Trophoblast cell (in vitro differentiated cells and primary cell): ENCODE results near the gene PLCB2.

Experiments
- DNase-seq, 2 donors: peaks; one replicate each; pipeline ENCODE4 v3.0.0-alpha.2; 2016
- H2AFZ ChIP-seq: 2 replicates; pipeline ENCODE4 v1.6.1; 2013; ENCODE audit warnings: low read length, moderate library complexity, mild to moderate bottlenecking; ENCODE audit not compliant: insufficient read depth, poor library complexity
- H2AK5ac ChIP-seq: 2 replicates; pipeline ENCODE4 v1.6.1; 2013; ENCODE audit warnings: mild to moderate bottlenecking, low read length
- H2BK120ac ChIP-seq: 2 replicates; pipeline ENCODE4 v1.6.1; 2013; ENCODE audit warnings: low read length, mild to moderate bottlenecking, moderate library complexity; ENCODE audit not compliant: insufficient read depth, poor library complexity
- H2BK12ac ChIP-seq: 2 replicates; pipeline ENCODE4 v1.6.1; 2013; ENCODE audit warnings: mild to moderate bottlenecking, low read length, moderate library complexity
- H2BK5ac ChIP-seq: 2 replicates; pipeline ENCODE4 v1.6.1; 2013; ENCODE audit warnings: low read length, low read depth, moderate library complexity, mild to moderate bottlenecking; ENCODE audit not compliant: poor library complexity
- H3K14ac ChIP-seq: 2 replicates; pipeline ENCODE4 v1.6.1; 2013; ENCODE audit warnings: mild to moderate bottlenecking, low read length
- H3K18ac ChIP-seq: 2 replicates; pipeline ENCODE4 v1.6.1; 2013; ENCODE audit warnings: mild to moderate bottlenecking, low read length
- H3K23ac ChIP-seq: 2 replicates; pipeline ENCODE4 v1.6.1; 2013; ENCODE audit warnings: low read length
- H3K27ac ChIP-seq: 2 replicates; pipeline ENCODE4 v1.5.1; 2013; ENCODE audit warnings: low read depth, mild to moderate bottlenecking, inconsistent platforms, low read length, moderate library complexity
- H3K27me3 ChIP-seq: 2 replicates; pipeline ENCODE4 v1.6.1; 2013; ENCODE audit warnings: inconsistent platforms, mild to moderate bottlenecking, low read length, moderate library complexity; ENCODE audit not compliant: insufficient read depth
- H3K36me3 ChIP-seq, 2 experiments: 1 replicate in 1 of 2; 2 replicates in 1 of 2; pipeline ENCODE4 v1.6.1; 2013; ENCODE audit warnings: low read length in 2 of 2, mild to moderate bottlenecking in 2 of 2, moderate library complexity in 1 of 2; ENCODE audit not compliant: insufficient read depth in 2 of 2, control insufficient read depth in 1 of 2
- H3K4ac ChIP-seq: 2 replicates; pipeline ENCODE4 v1.6.1; 2013; ENCODE audit warnings: low read depth, mild to moderate bottlenecking, low read length, moderate library complexity
- H3K4me1 ChIP-seq, 2 experiments: 1 replicate in 1 of 2; 2 replicates in 1 of 2; pipeline ENCODE4 v1.6.1; 2013; ENCODE audit warnings: low read length in 2 of 2, mild to moderate bottlenecking in 2 of 2, moderate library complexity in 1 of 2; ENCODE audit not compliant: insufficient read depth in 2 of 2, control insufficient read depth in 1 of 2
- H3K4me2 ChIP-seq: 2 replicates; pipeline ENCODE4 v1.6.1; 2013; ENCODE audit warnings: inconsistent platforms, mild to moderate bottlenecking, low read length, moderate library complexity
- H3K4me3 ChIP-seq: 2 replicates; pipeline ENCODE4 v1.5.1; 2013; ENCODE audit warnings: mild to moderate bottlenecking, low read depth, low read length, inconsistent platforms
- H3K79me1 ChIP-seq: one replicate; pipeline ENCODE4 v1.6.1; 2013; ENCODE audit warnings: low read length
- H3K79me2 ChIP-seq: 2 replicates; pipeline ENCODE4 v1.6.1; 2013; ENCODE audit warnings: low read length, mild to moderate bottlenecking; ENCODE audit not compliant: control insufficient read depth, insufficient read depth, poor library complexity
- H3K9ac ChIP-seq: 2 replicates; pipeline ENCODE4 v1.6.1; 2013; ENCODE audit warnings: mild to moderate bottlenecking, low read length
- H3K9me3 ChIP-seq: 2 replicates; pipeline ENCODE4 v1.6.1; 2013; ENCODE audit warnings: low read depth, mild to moderate bottlenecking, control low read depth, inconsistent platforms, low read length; ENCODE audit not compliant: insufficient read depth
- H4K12ac ChIP-seq: 2 replicates; pipeline ENCODE4 v1.6.1; 2013; ENCODE audit warnings: low read depth, mild to moderate bottlenecking, low read length, moderate library complexity
- H4K8ac ChIP-seq: 2 replicates; pipeline ENCODE4 v1.6.1; 2013; ENCODE audit warnings: low read depth, mild to moderate bottlenecking, low read length, moderate library complexity
- H4K91ac ChIP-seq: one replicate; pipeline ENCODE4 v1.6.1; 2013; ENCODE audit warnings: low read depth, mild to moderate bottlenecking, low read length, moderate library complexity
- WGBS: extraction: QIAGEN DNeasy Blood & Tissue Kit; methylation state at CpG from one replicate; pipeline ENCODE4 v1.1.7; 2013; ENCODE audit warnings: missing lambda C conversion rate; ENCODE audit not compliant: insufficient read length, insufficient coverage; ENCODE audit errors: extremely low coverage; 5-methylcytosine and 5-hydroxymethylcytosine counted together

The PLCB2 gene

DNA sequence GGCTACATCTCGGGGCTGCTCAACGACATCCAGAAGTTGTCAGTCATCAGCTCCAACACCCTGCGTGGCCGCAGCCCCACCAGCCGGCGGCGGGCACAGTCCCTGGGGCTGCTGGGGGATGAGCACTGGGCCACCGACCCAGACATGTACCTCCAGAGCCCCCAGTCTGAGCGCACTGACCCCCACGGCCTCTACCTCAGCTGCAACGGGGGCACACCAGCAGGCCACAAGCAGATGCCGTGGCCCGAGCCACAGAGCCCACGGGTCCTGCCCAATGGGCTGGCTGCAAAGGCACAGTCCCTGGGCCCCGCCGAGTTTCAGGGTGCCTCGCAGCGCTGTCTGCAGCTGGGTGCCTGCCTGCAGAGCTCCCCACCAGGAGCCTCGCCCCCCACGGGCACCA lies 41.9 kb downstream of the PLCB2 start:
- H2AFZ ChIP-seq, result no peak overlapping the region
- H3K4me1 ChIP-seq, result peaks cover 25 to 26% of the 10 kb centered on the region in 2 experiments
- H3K27ac ChIP-seq, result no peak overlapping the region
- no peak overlapping the region for H3K4me3 ChIP-seq
- H2BK120ac ChIP-seq, result no peak overlapping the region
- peak overlapping the region; percentile 3 for H3K14ac ChIP-seq
- H3K4ac ChIP-seq, result no peak overlapping the region
- H3K36me3 ChIP-seq, result no peaks in the 10 kb centered on the region
- H4K8ac ChIP-seq, result no peak overlapping the region
- H4K91ac ChIP-seq, result peak overlapping the region; percentile 31
- H3K79me2 ChIP-seq, result no peaks in the 10 kb centered on the region
- H2BK5ac ChIP-seq, result no peak overlapping the region
- H3K27me3 ChIP-seq, result no peaks in the 10 kb centered on the region
- H3K23ac ChIP-seq, result no peak overlapping the region
- peak overlapping the region; percentile 25 for H2BK12ac ChIP-seq
- no CpG with 5 or more reads among the region's 20 CpGs for WGBS
- H3K18ac ChIP-seq, result peak overlapping the region; percentile 9
- no peak overlapping the region for H3K4me2 ChIP-seq
- peaks cover 8% of the 10 kb centered on the region for H3K79me1 ChIP-seq
- peak overlapping the region; percentile 49 for H2AK5ac ChIP-seq
- H3K9me3 ChIP-seq, result peaks cover 1% of the 10 kb centered on the region
- H3K9ac ChIP-seq, result no peak overlapping the region
- H4K12ac ChIP-seq, result no peak overlapping the region
- no peak for DNase-seq

- H2BK5ac ChIP-seq, result no peak overlapping the region
- H3K23ac ChIP-seq, result no peak overlapping the region
- no peak overlapping the region for H4K91ac ChIP-seq
- H2AFZ ChIP-seq, result no peak overlapping the region
- H2BK12ac ChIP-seq, result peak overlapping the region; percentile 25
- DNase-seq, result no peak
- H4K12ac ChIP-seq, result no peak overlapping the region
- H3K4ac ChIP-seq, result no peak overlapping the region
- H3K79me2 ChIP-seq, result no peaks in the 10 kb centered on the region
- peaks cover 25 to 26% of the 10 kb centered on the region in 2 experiments for H3K4me1 ChIP-seq
- H3K27me3 ChIP-seq, result no peaks in the 10 kb centered on the region
- H2BK120ac ChIP-seq, result no peak overlapping the region
- no peaks in the 10 kb centered on the region for H3K36me3 ChIP-seq
- no peak overlapping the region for H3K27ac ChIP-seq
- H3K79me1 ChIP-seq, result peaks cover 8% of the 10 kb centered on the region
- WGBS, result no CpG with 5 or more reads among the region's 10 CpGs
- H3K4me2 ChIP-seq, result no peak overlapping the region
- no peak overlapping the region for H4K8ac ChIP-seq
- peaks cover 1% of the 10 kb centered on the region for H3K9me3 ChIP-seq
- H3K9ac ChIP-seq, result no peak overlapping the region
- H2AK5ac ChIP-seq, result no peak overlapping the region
- no peak overlapping the region for H3K14ac ChIP-seq
- no peak overlapping the region for H3K4me3 ChIP-seq
- no peak overlapping the region for H3K18ac ChIP-seq
These were observed 42.4 kb downstream of the PLCB2 start for GRCh38 chr15:40265355-40265754.

GRCh38 chr15:40264321-40265153 lies 43.2 kb downstream of the PLCB2 start:
- Histone ChIP-seq H2AFZ (no peak overlapping the region), H4K8ac (no peak overlapping the region), H3K9ac (no peak overlapping the region), H3K36me3 (no peaks in the 10 kb centered on the region), H3K14ac (no peak overlapping the region), H3K4ac (no peak overlapping the region), H4K91ac (no peak overlapping the region), H3K4me3 (no peak overlapping the region), H3K4me2 (no peak overlapping the region), H3K9me3 (peaks cover 1% of the 10 kb centered on the region), H2BK5ac (no peak overlapping the region), H3K27me3 (no peaks in the 10 kb centered on the region), H2BK120ac (no peak overlapping the region), H4K12ac (no peak overlapping the region), H3K4me1 (peaks cover 25 to 26% of the 10 kb centered on the region in 2 experiments), H3K27ac (no peak overlapping the region), H3K23ac (no peak overlapping the region), H3K79me2 (no peaks in the 10 kb centered on the region), H2AK5ac (peak overlapping the region; percentile 24), H2BK12ac (no peak overlapping the region), H3K18ac (no peak overlapping the region), H3K79me1 (peaks cover 8% of the 10 kb centered on the region)
- no CpG with 5 or more reads among the region's 16 CpGs for WGBS
- DNase-seq, result no peak

DNA sequence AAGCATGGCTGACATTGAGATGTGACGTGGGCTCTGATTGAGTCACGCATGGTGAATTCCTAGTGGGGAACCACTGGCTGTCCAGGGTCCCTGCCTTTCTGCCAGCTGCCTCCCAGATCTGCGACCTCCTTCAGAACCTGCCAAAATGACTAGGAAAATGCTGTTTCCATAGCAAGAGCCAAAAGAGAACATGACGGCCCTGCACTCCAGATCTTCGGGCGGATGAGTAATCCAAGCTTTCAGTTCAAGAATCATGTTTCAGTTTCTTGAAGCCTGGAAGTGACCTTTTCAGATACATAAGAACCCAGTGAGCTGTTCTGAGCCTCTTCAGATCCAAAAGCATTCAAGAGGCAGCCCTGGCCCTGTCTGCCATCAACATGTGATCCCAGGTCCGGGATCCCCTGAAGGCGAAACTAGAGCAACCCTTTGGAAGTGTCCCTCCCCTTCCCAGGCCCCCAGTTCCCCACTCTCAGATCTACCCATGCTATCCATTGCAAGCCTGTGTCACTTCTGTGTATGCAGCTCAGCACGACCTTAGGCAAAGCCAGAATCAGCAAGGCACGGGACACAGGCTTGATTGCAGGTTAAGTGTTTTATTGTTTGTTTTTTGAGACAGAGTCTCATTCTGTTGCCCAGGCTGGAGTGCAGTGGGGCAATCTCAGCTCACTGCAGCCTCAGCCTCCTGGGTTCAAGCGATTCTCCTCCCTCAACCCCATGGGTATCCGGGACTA lies 44.5 kb downstream of the PLCB2 start:
- Histone ChIP-seq H3K14ac (no peak overlapping the region), H3K9me3 (no peaks in the 10 kb centered on the region), H2BK5ac (no peak overlapping the region), H2AK5ac (no peak overlapping the region), H4K12ac (no peak overlapping the region), H3K23ac (no peak overlapping the region), H3K4me2 (no peak overlapping the region), H2AFZ (no peak overlapping the region), H3K4me1 (peaks cover 33 to 35% of the 10 kb centered on the region in 2 experiments), H4K8ac (no peak overlapping the region), H4K91ac (no peak overlapping the region), H3K79me2 (no peaks in the 10 kb centered on the region), H3K27me3 (no peaks in the 10 kb centered on the region), H3K9ac (no peak overlapping the region), H3K18ac (no peak overlapping the region), H3K79me1 (peaks cover 19% of the 10 kb centered on the region), H2BK120ac (no peak overlapping the region), H2BK12ac (no peak overlapping the region), H3K36me3 (no peaks in the 10 kb centered on the region), H3K4me3 (no peak overlapping the region), H3K4ac (no peak overlapping the region), H3K27ac (peak overlapping the region; percentile 38)
- no CpG with 5 or more reads among the region's 12 CpGs for WGBS
- DNase-seq, result no peak
